ENCODE data around the gene COG1.

GRCh38 chr17:73256220-73256619, 63.4 kb downstream of the COG1 start:
- TF ChIP-seq, protein P1, sequence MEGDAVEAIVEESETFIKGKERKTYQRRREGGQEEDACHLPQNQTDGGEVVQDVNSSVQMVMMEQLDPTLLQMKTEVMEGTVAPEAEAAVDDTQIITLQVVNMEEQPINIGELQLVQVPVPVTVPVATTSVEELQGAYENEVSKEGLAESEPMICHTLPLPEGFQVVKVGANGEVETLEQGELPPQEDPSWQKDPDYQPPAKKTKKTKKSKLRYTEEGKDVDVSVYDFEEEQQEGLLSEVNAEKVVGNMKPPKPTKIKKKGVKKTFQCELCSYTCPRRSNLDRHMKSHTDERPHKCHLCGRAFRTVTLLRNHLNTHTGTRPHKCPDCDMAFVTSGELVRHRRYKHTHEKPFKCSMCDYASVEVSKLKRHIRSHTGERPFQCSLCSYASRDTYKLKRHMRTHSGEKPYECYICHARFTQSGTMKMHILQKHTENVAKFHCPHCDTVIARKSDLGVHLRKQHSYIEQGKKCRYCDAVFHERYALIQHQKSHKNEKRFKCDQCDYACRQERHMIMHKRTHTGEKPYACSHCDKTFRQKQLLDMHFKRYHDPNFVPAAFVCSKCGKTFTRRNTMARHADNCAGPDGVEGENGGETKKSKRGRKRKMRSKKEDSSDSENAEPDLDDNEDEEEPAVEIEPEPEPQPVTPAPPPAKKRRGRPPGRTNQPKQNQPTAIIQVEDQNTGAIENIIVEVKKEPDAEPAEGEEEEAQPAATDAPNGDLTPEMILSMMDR (IDR thresholded peaks at IDR 0.05): no peak
- TF ChIP-seq EP300 (IDR thresholded peaks at IDR 0.05) (no peak), POLR2AphosphoS5 (IDR thresholded peaks at IDR 0.05) (no peak), POLR2A (IDR thresholded peaks at IDR 0.05) (no peak)

Measured in sigmoid colon (tissue), 4 donors.